ENCODE data around the gene SPG11.
A peak's percentile ranks its signal among the peaks of the same experiment; 100 is the strongest.

SPG11 gene

DNA sequence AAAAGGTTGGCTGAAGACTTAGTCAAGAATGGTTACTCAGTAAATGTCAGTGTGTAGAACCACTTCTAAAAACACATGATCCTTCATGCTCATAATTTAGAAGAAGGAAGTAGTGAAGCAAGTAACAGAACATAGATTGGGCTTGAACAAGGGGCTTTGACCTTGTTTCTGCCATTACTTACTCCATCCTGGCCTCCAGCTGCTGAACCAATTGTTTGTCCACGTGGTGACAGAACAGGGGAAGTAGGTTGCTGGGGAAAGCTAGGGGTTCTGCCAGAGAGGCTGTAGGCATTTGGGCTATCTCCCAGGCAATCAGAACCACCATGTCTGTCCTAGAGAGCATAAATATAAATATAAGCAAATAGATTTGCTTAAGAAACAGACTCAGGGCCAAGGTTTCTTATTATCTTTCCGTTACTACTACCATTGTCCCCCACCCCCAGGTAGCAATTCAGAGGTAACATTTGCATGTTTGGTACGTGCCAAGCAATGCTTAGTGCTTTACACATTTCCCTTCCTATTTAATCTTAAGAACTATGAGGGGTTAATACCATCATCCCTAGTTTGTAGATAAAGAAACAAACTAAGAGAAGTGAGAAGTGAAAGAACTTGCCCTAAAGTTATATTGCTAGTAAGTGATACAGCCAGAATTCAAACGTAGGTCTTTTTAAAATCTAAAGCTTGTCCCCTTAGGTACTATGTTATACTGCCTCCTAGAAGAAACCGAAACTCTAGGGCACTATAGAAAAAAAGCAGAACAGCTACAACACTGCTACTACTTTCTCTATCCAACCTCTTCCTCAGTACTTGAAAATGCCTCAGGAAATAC, 3.0 kb upstream of the SPG11 start:
- ChIA-PET CTCF (interaction anchor here (1.2 kb wide), 1 partner anchor 72 kb away, joined by 6 read pairs; no protein-coding TSS in a partner anchor), POLR2A (ENCODE audit: low non-redundant PET) (interaction anchor here (0.9 kb wide), 1 partner anchor 60 kb away, joined by 3 read pairs; no protein-coding TSS in a partner anchor)
- no peak overlapping the region for H3K27ac ChIP-seq
- TF ChIP-seq, protein P1, sequence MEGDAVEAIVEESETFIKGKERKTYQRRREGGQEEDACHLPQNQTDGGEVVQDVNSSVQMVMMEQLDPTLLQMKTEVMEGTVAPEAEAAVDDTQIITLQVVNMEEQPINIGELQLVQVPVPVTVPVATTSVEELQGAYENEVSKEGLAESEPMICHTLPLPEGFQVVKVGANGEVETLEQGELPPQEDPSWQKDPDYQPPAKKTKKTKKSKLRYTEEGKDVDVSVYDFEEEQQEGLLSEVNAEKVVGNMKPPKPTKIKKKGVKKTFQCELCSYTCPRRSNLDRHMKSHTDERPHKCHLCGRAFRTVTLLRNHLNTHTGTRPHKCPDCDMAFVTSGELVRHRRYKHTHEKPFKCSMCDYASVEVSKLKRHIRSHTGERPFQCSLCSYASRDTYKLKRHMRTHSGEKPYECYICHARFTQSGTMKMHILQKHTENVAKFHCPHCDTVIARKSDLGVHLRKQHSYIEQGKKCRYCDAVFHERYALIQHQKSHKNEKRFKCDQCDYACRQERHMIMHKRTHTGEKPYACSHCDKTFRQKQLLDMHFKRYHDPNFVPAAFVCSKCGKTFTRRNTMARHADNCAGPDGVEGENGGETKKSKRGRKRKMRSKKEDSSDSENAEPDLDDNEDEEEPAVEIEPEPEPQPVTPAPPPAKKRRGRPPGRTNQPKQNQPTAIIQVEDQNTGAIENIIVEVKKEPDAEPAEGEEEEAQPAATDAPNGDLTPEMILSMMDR (conservative IDR thresholded peaks at IDR 0.05; ENCODE audit: low read depth), result no peak
- no peak for DNase-seq (ENCODE audit: low spot score)

DNA sequence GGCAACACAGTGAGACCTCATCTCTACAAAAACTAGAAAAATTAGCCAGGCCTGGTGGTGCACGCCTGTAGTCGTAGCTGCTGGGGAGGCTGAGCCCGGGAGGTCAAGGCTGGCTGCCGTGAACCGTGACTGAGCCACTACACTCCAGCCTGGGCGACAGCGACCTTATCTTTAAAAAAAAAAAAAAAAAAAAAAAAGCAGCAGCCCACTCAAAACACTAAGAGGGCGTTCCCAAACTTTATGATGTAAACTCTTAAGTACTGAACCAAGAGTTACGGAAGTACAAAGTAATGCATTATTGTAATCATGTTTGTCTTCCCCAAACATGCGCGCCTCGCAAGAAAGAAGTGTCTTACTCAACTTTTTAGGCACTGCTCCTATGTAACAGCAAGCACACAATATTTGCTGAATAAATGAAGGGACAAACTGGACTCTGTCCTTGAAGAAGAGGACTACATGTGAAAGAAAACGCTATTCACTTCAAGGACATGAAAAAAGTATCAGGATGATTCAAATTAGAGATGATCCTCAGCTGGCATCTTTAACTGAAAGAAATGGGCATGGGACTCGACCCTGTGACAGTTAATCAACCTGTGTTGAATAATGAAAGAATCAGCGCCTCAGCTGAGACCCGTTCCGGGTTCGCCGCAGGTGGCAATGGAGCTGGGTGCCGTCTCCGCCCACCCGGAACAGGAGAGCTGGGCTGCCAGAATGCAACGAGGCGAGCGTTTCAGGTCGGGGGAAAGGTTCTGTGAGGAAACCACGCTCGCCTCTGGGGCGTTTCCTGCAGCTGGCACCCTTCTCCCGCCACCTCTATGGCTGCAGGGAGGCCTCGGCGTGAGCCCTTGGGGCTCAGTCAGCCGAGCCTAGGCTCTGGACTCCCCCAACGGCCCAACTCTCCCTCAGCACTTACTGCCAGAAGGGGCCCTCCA, 718 bp downstream of the SPG11 start:
- TF ChIP-seq, protein P1 (conservative IDR thresholded peaks at IDR 0.05; ENCODE audit: low read depth), result no peak
- H3K27ac ChIP-seq, result peak overlapping the region; percentile 90
- DNase-seq (ENCODE audit: low spot score), result peak; percentile 74
- CTCF ChIA-PET, result interaction anchor here (0.6 to 2.2 kb wide), 8 partner anchors 11 to 91 kb away, joined by 3 to 16 read pairs (median 4); no protein-coding TSS in a partner anchor
- POLR2A ChIA-PET (ENCODE audit: low non-redundant PET), result interaction anchor here (0.7 to 1.8 kb wide), 5 partner anchors 15 to 66 kb away, joined by 3 to 14 read pairs (median 4); partner anchors contain the start of genes B2M and PATL2

DNA sequence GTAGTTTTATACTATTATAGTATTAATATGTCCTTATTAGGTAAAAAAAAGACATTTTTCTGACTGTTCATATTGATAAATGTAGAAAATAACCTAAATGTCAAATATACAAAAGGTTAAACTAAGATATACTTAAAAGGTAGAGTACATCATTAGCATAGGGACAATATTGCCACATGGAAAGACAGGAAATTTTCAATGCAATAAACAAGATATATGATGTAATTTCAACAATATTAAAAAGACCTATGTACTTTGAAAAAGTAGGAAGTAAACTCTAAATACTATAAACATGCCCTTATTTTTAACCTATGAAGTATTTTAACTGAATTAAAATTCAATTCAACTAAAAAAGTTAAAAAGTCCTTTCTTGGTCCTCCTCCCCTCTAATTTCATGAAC, 1.9 kb downstream of the SPG11 start:
- TF ChIP-seq, protein P1 (conservative IDR thresholded peaks at IDR 0.05; ENCODE audit: low read depth), result no peak
- no peak overlapping the region for H3K27ac ChIP-seq
- no peak for DNase-seq (ENCODE audit: low spot score)
- CTCF ChIA-PET, result no interaction called here
- POLR2A ChIA-PET (ENCODE audit: low non-redundant PET), result no interaction called here

DNA sequence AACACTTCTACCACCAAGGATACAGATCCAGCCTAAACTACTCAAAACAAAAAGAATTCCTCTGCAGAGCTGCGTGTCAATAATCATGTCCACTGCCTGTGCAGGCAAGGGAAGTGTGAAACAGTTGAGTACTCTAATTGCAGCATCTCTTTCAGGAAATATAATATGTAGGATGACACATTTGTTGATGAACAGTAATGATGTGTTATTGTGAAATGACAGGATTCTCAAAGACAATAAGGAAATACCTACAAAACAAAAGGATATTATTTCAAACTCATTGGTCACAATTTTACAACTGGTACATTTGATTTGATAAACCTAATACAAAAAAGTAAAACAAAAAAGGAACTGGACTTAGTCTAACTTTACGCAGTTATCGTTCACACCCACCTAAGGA, 4.4 kb downstream of the SPG11 start:
- ChIA-PET POLR2A (ENCODE audit: low non-redundant PET) (interaction anchor here (1.1 kb wide), 1 partner anchor 53 kb away, joined by 3 read pairs; no protein-coding TSS in a partner anchor), CTCF (no interaction called here)
- no peak overlapping the region for H3K27ac ChIP-seq
- DNase-seq (ENCODE audit: low spot score), result no peak
- TF ChIP-seq, protein P1 (conservative IDR thresholded peaks at IDR 0.05; ENCODE audit: low read depth), result no peak

- TF ChIP-seq, protein P1 (conservative IDR thresholded peaks at IDR 0.05; ENCODE audit: low read depth), result no peak
- H3K27ac ChIP-seq, result no peak overlapping the region
- no peak for DNase-seq (ENCODE audit: low spot score)
- CTCF ChIA-PET, result interaction anchor here (0.6 kb wide), 1 partner anchor 15 kb away, joined by 3 read pairs; no protein-coding TSS in a partner anchor
- POLR2A ChIA-PET (ENCODE audit: low non-redundant PET), result no interaction called here
Measured at GRCh38 chr15:44657378-44657777, 6.1 kb downstream of the SPG11 start.

DNA sequence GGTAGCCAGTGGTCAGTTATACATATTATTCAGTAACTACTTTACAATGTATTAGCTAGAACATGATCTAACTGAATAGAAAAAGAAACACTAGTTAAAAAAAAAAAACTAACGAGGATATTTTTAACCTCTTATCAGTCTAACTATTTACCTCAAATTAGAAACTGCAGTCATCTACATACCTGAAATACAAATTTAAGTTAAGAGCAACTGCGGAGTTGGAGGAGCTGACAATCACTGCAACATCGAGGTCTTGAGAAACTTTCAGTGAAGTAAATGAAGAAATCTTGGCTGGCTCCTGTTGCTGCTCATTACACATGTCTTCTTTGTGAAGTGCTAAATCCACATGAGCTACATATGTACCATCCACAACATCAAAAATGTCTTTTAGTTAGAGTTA, 6.5 kb downstream of the SPG11 start:
- H3K27ac ChIP-seq, result no peak overlapping the region
- TF ChIP-seq, protein P1 (conservative IDR thresholded peaks at IDR 0.05; ENCODE audit: low read depth), result no peak
- DNase-seq (ENCODE audit: low spot score), result no peak
- CTCF ChIA-PET, result interaction anchor here (0.6 kb wide), 1 partner anchor 26 kb away, joined by 3 read pairs; no protein-coding TSS in a partner anchor
- POLR2A ChIA-PET (ENCODE audit: low non-redundant PET), result no interaction called here
